GM21723 (cell line): Measurements from ENCODE around the gene CDKN2B-AS1.
A peak's percentile ranks its signal among the peaks of the same experiment; 100 is the strongest.
"Not testable (repeated sequence)": the region's sequence is repeated elsewhere in the genome, so short reads cannot be mapped to it uniquely, and the experiment has no call there.

Source experiments
- ATAC-seq: cut with Tn5 transposase; IDR thresholded peaks from one replicate; pipeline ENCODE4 v1.9.1; 2021; ENCODE audit warnings: mild to moderate bottlenecking, moderate library complexity; ENCODE audit not compliant: unreplicated experiment

CDKN2B-AS1 gene

GRCh38 chr9:22041344-22041743 lies 46.8 kb downstream of the CDKN2B-AS1 start:
- no peak for ATAC-seq

GRCh38 chr9:22041775-22042174 lies 47.2 kb downstream of the CDKN2B-AS1 start:
- ATAC-seq, result no peak

- no peak for ATAC-seq
Measured at GRCh38 chr9:22043928-22044327, 49.3 kb downstream of the CDKN2B-AS1 start.

- ATAC-seq, result no peak
Measured at GRCh38 chr9:22044583-22044982, 50.0 kb downstream of the CDKN2B-AS1 start.

- no peak for ATAC-seq
Measured at GRCh38 chr9:22045423-22045822, 50.8 kb downstream of the CDKN2B-AS1 start.

GRCh38 chr9:22046243-22046885 lies 51.8 kb downstream of the CDKN2B-AS1 start:
- no peak for ATAC-seq

- ATAC-seq, result no peak
Measured at GRCh38 chr9:22047596-22047995, 53.0 kb downstream of the CDKN2B-AS1 start.

- ATAC-seq, result no peak
Measured at GRCh38 chr9:22049411-22049810, 54.8 kb downstream of the CDKN2B-AS1 start.

GRCh38 chr9:22050924-22051323 lies 56.3 kb downstream of the CDKN2B-AS1 start:
- ATAC-seq, result peak; percentile 89

- no peak for ATAC-seq
Measured at GRCh38 chr9:22052376-22052945, 57.9 kb downstream of the CDKN2B-AS1 start.

GRCh38 chr9:22053178-22053577 lies 58.6 kb downstream of the CDKN2B-AS1 start:
- no peak for ATAC-seq

GRCh38 chr9:22054076-22054475 lies 59.5 kb downstream of the CDKN2B-AS1 start:
- no peak for ATAC-seq

GRCh38 chr9:22054529-22054928 lies 59.9 kb downstream of the CDKN2B-AS1 start:
- no peak for ATAC-seq

GRCh38 chr9:22055090-22055489 lies 60.5 kb downstream of the CDKN2B-AS1 start:
- ATAC-seq, result no peak

- ATAC-seq, result no peak
Measured at GRCh38 chr9:22056402-22056801, 61.8 kb downstream of the CDKN2B-AS1 start.

GRCh38 chr9:22057972-22058371 lies 63.4 kb downstream of the CDKN2B-AS1 start:
- ATAC-seq, result not testable (repeated sequence)

GRCh38 chr9:22060831-22061383 lies 66.3 kb downstream of the CDKN2B-AS1 start:
- no peak for ATAC-seq

GRCh38 chr9:22064957-22065356 lies 70.4 kb downstream of the CDKN2B-AS1 start:
- no peak for ATAC-seq

- no peak for ATAC-seq
Measured at GRCh38 chr9:22065431-22066200, 71.0 kb downstream of the CDKN2B-AS1 start.

GRCh38 chr9:22067196-22067595 lies 72.6 kb downstream of the CDKN2B-AS1 start:
- no peak for ATAC-seq

- no peak for ATAC-seq
Measured at GRCh38 chr9:22068369-22068768, 73.8 kb downstream of the CDKN2B-AS1 start.

- ATAC-seq, result no peak
Measured at GRCh38 chr9:22073349-22073748, 78.8 kb downstream of the CDKN2B-AS1 start.
